Measurements from ENCODE around the gene TET1. TPM values are rescaled to one million over a fixed set of nuclear protein-coding genes. Genes with fewer than 3 reads are reported as not detected.

Gene TET1
- total RNA-seq, 1 experiment from 2014 or later, result 3.0 TPM

DNA sequence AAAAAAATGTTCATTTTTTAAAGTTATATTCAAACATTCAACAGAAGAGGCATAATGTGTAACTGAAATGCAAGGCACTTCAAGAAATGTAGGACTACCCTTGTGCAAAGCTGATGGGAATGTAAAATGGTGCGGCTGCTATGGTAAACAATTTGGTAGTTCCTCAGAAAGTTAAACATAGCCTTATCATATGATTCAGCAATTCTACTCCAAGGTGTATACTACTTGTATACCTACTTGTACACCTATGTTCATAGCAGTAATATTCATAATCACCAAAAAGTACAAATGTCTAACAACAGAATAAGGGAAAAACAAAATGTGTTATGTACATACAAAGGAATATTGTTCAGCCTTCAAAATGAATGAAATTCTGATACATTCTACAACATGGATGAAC, 37.3 kb downstream of the TET1 start:
- H3F3A ChIP-seq (ENCODE audit: low read length, unreplicated experiment), result no peaks in the 10 kb centered on the region
- H3K4me3 ChIP-seq (ENCODE audit: low read length), result no peak overlapping the region
- H3K4me2 ChIP-seq (ENCODE audit: low read length), result no peak overlapping the region
- H3K9me2 ChIP-seq (replicated peaks; ENCODE audit: low read length), result no peaks in the 10 kb centered on the region
- ChIA-PET POLR2A (ENCODE audit: unreplicated experiment) (no interaction called here), CTCF (no interaction called here)
- intact Hi-C loops (cut with micrococcal nuclease), result no loop called here
- ATAC-seq, result no peak
- H3K27me3 ChIP-seq (ENCODE audit: low read length), result no peaks in the 10 kb centered on the region
- no peak overlapping the region for H3K9ac ChIP-seq (ENCODE audit: low read length)
- peaks cover 11% of the 10 kb centered on the region; the same call in 1 of the 2 replicates for H3K79me2 ChIP-seq (ENCODE audit: low read length)
- H3K4me1 ChIP-seq (ENCODE audit: insufficient read depth, low read length), result peaks cover 48% of the 10 kb centered on the region
- no peak overlapping the region for H2AFZ ChIP-seq (ENCODE audit: low read length)
- no peaks in the 10 kb centered on the region for H3K36me3 ChIP-seq (ENCODE audit: low read depth, low read length)
- TF ChIP-seq EZH2 (IDR thresholded peaks at IDR 0.05; ENCODE audit: low read length, unreplicated experiment) (no peak), EZH2phosphoT487 (IDR thresholded peaks at IDR 0.05; ENCODE audit: borderline replicate concordance, low read length) (no peak)
- TF ChIP-seq, protein P1, sequence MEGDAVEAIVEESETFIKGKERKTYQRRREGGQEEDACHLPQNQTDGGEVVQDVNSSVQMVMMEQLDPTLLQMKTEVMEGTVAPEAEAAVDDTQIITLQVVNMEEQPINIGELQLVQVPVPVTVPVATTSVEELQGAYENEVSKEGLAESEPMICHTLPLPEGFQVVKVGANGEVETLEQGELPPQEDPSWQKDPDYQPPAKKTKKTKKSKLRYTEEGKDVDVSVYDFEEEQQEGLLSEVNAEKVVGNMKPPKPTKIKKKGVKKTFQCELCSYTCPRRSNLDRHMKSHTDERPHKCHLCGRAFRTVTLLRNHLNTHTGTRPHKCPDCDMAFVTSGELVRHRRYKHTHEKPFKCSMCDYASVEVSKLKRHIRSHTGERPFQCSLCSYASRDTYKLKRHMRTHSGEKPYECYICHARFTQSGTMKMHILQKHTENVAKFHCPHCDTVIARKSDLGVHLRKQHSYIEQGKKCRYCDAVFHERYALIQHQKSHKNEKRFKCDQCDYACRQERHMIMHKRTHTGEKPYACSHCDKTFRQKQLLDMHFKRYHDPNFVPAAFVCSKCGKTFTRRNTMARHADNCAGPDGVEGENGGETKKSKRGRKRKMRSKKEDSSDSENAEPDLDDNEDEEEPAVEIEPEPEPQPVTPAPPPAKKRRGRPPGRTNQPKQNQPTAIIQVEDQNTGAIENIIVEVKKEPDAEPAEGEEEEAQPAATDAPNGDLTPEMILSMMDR (conservative IDR thresholded peaks at IDR 0.05; ENCODE audit: low read depth, low read length), result no peak
- H3K9me3 ChIP-seq (ENCODE audit: low read length), result no peaks in the 10 kb centered on the region
- no peaks in the 10 kb centered on the region for H4K20me1 ChIP-seq (ENCODE audit: low read length)
- no TSS peak for BruUV-seq (replicated peaks)
- no peak overlapping the region for H3K27ac ChIP-seq (ENCODE audit: low read length)
- no peak for DNase-seq

DNA sequence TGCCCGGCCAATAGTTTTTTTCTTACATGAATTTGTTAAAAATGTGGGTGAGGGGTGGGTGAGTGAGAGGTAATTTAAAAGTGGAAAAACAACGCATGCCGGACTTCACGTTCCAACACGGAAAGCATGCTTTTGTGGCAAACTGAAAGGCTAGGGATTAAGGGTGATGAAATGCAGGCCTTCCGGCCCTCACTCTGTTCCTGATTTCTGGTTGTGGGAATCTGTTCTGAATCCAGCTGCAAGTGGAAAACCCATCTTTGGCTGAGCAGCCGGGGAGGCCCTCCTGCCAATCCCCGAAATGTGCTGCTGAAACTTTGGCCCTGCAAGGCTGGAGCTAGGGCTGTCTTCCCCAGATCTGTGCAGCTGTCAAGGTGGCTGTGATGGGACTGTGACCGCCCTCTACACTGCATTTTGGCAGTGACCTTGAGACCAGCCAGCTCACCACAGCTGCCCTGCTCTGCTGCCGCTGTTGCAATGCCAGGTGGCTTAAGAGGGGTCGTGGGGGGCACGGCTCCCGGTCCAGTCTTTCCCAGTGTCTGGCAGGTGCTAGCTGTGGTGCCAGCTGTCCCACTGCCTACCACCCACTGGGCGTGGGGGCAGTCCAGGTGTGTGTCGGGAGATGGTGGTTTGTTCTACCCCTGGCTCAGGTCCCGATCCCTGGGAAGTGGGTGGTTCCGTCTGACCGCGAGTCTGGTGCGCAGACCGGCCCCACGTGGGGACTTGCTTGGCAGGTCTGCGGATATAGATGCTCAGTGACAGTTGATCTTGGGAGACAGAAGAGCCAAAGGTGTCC, 39.0 kb downstream of the TET1 start:
- ATAC-seq (peak; percentile 1; the same call in 1 of the 2 replicates), DNase-seq (peak; percentile 24)
- Histone ChIP-seq H3K9ac (ENCODE audit: low read length) (peak overlapping the region; percentile 41), H3K27ac (ENCODE audit: low read length) (peak overlapping the region; percentile 65), H3K36me3 (ENCODE audit: low read depth, low read length) (no peaks in the 10 kb centered on the region), H3K9me3 (ENCODE audit: low read length) (no peaks in the 10 kb centered on the region), H4K20me1 (ENCODE audit: low read length) (no peaks in the 10 kb centered on the region), H3F3A (ENCODE audit: low read length, unreplicated experiment) (no peaks in the 10 kb centered on the region), H3K27me3 (ENCODE audit: low read length) (no peaks in the 10 kb centered on the region), H3K9me2 (replicated peaks; ENCODE audit: low read length) (no peaks in the 10 kb centered on the region), H3K4me2 (ENCODE audit: low read length) (peak overlapping the region; percentile 86), H2AFZ (ENCODE audit: low read length) (peak overlapping the region; percentile 86), H3K4me1 (ENCODE audit: insufficient read depth, low read length) (peaks cover 52% of the 10 kb centered on the region), H3K4me3 (ENCODE audit: low read length) (peak overlapping the region; percentile 67), H3K79me2 (ENCODE audit: low read length) (peaks cover 11% of the 10 kb centered on the region; the same call in 1 of the 2 replicates)
- CTCF ChIA-PET, result interaction anchor here (1.8 kb wide), 1 partner anchor 49 kb away, joined by 5 read pairs; no protein-coding TSS in a partner anchor
- TSS peak; percentile 65 for BruUV-seq (replicated peaks)
- POLR2A ChIA-PET (ENCODE audit: unreplicated experiment), result no interaction called here
- no peak for TF ChIP-seq EZH2phosphoT487 (IDR thresholded peaks at IDR 0.05; ENCODE audit: borderline replicate concordance, low read length)
- TF ChIP-seq, protein P1 (conservative IDR thresholded peaks at IDR 0.05; ENCODE audit: low read depth, low read length), result no peak
- TF ChIP-seq EZH2 (IDR thresholded peaks at IDR 0.05; ENCODE audit: low read length, unreplicated experiment), result no peak
- intact Hi-C loops (cut with micrococcal nuclease), result no loop called here

DNA sequence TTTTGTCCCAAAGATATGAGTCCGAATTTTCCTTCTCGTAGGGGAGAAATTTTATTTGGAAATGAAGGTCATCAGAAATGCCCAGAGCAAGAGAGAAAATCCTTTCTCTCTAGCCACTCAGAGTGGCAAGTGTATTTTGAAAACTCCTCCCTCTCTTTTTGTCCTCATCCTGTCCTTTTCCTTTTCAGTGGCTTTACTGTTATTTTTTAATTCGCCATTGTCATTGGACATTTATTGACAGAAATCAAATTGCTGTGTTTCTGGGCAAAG, 39.6 kb downstream of the TET1 start:
- CTCF ChIA-PET, result interaction anchor here (0.6 to 1.8 kb wide), 2 partner anchors 49 to 82 kb away, joined by 3 to 5 read pairs; no protein-coding TSS in a partner anchor

More for the DNA sequence above, 39.6 kb downstream of the TET1 start:
- Histone ChIP-seq H3K4me1 (ENCODE audit: insufficient read depth, low read length) (peaks cover 47% of the 10 kb centered on the region), H3K4me3 (ENCODE audit: low read length) (peak overlapping the region; percentile 67), H3K9ac (ENCODE audit: low read length) (peak overlapping the region; percentile 41), H3F3A (ENCODE audit: low read length, unreplicated experiment) (no peaks in the 10 kb centered on the region), H3K9me2 (replicated peaks; ENCODE audit: low read length) (no peaks in the 10 kb centered on the region), H3K4me2 (ENCODE audit: low read length) (peak overlapping the region; percentile 86), H3K36me3 (ENCODE audit: low read depth, low read length) (no peaks in the 10 kb centered on the region), H3K79me2 (ENCODE audit: low read length) (peaks cover 11% of the 10 kb centered on the region; the same call in 1 of the 2 replicates), H2AFZ (ENCODE audit: low read length) (peak overlapping the region; percentile 86), H3K27me3 (ENCODE audit: low read length) (no peaks in the 10 kb centered on the region), H3K27ac (ENCODE audit: low read length) (peak overlapping the region; percentile 65), H4K20me1 (ENCODE audit: low read length) (no peaks in the 10 kb centered on the region), H3K9me3 (ENCODE audit: low read length) (no peaks in the 10 kb centered on the region)
- DNase-seq (no peak), ATAC-seq (no peak)
- POLR2A ChIA-PET (ENCODE audit: unreplicated experiment), result interaction anchor here (0.6 to 1.0 kb wide), 4 partner anchors 40 to 880 kb away, joined by 3 to 4 read pairs (median 4); partner anchors contain the start of gene TET1
- BruUV-seq (replicated peaks), result no TSS peak
- intact Hi-C loops (cut with micrococcal nuclease), result loop anchor here (1.0 to 2.0 kb wide), 3 partner anchors 39 to 121 kb away; partner anchors contain the start of genes CCAR1 and TET1
- TF ChIP-seq, protein P1 (conservative IDR thresholded peaks at IDR 0.05; ENCODE audit: low read depth, low read length), result no peak
- TF ChIP-seq EZH2 (IDR thresholded peaks at IDR 0.05; ENCODE audit: low read length, unreplicated experiment) (no peak), EZH2phosphoT487 (IDR thresholded peaks at IDR 0.05; ENCODE audit: borderline replicate concordance, low read length) (no peak)
